Thyroid gland (tissue), 4 donors: ENCODE measurements around the gene COL4A4.

Source experiments
- CTCF ChIP-seq, 6 experiments: fragments of 200-600 bp in 3 of 6; fragments of 450-650 bp in 3 of 6; sonication (generic) in 3 of 6; IDR thresholded peaks; one replicate each; pipeline ENCODE4 v1.5.1; 2016 to 2019; ENCODE audit warnings: antibody characterized with exemption in 6 of 6, mild to moderate bottlenecking in 2 of 6, inconsistent platforms in 1 of 6, moderate library complexity in 1 of 6
- POLR2A ChIP-seq, 2 donors: fragments of 450-650 bp; IDR thresholded peaks; one replicate each; pipeline ENCODE4 v1.6.1; 2017; ENCODE audit warnings: antibody characterized with exemption in 2 of 2, mild to moderate bottlenecking in 2 of 2, moderate library complexity in 1 of 2

- no peak for TF ChIP-seq CTCF (IDR thresholded peaks at IDR 0.05)
- no peak for TF ChIP-seq POLR2A (IDR thresholded peaks at IDR 0.05)
Observed at GRCh38 chr2:226953206-226953605, 210.8 kb downstream of the COL4A4 start.
